Measurements from ENCODE around the gene FMO3.

DNA sequence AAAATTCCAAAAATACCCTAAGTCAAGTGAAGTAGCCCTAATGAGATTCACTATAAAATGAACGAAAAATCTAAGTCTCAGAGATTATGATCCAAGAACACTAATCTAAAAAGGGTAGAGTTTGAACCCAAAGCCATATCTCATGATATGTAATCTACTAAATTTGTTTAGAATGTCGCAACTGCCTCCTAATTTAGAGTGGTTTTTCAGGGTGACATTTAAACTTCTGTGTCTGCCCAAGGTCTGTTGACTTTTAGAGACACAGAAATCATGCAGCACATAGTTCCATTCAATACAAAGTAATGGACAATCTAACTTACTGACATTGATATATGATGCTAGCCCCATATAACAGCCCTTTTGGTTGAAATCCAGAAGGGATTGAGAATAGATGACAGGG is 28.9 kb downstream of the FMO3 start:
- TF ChIP-seq POLR2A (IDR thresholded peaks at IDR 0.05): no peak
- TF ChIP-seq, protein P1, sequence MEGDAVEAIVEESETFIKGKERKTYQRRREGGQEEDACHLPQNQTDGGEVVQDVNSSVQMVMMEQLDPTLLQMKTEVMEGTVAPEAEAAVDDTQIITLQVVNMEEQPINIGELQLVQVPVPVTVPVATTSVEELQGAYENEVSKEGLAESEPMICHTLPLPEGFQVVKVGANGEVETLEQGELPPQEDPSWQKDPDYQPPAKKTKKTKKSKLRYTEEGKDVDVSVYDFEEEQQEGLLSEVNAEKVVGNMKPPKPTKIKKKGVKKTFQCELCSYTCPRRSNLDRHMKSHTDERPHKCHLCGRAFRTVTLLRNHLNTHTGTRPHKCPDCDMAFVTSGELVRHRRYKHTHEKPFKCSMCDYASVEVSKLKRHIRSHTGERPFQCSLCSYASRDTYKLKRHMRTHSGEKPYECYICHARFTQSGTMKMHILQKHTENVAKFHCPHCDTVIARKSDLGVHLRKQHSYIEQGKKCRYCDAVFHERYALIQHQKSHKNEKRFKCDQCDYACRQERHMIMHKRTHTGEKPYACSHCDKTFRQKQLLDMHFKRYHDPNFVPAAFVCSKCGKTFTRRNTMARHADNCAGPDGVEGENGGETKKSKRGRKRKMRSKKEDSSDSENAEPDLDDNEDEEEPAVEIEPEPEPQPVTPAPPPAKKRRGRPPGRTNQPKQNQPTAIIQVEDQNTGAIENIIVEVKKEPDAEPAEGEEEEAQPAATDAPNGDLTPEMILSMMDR (IDR thresholded peaks at IDR 0.05): no peak

All from body of pancreas (tissue), 4 donors.